Keratinocyte (primary cell): ENCODE data around the gene SCYGR2. TPM values are rescaled to one million over a fixed set of nuclear protein-coding genes. Genes with fewer than 3 reads are reported as not detected.

Source experiments
- DNase-seq: peaks from one replicate; pipeline ENCODE4 v3.0.0-alpha.2; 2011; ENCODE audit warnings: low read depth, missing footprints, low spot score
- FAIRE-seq: peaks from 2 replicates; lab custom pipeline; 2011; peaks lifted over from hg19 to GRCh38; lab: Jason Lieb, UNC
- H2AFZ ChIP-seq: 2 replicates; pipeline ENCODE4 v1.6.0; 2012; ENCODE audit warnings: low read length, control low read depth, inconsistent platforms; ENCODE audit not compliant: control insufficient read depth
- H3K27ac ChIP-seq: 2 replicates; pipeline ENCODE4 v1.5.1; 2011; ENCODE audit warnings: low read length; ENCODE audit not compliant: control insufficient read depth, insufficient read depth
- H3K27me3 ChIP-seq: 3 replicates; pipeline ENCODE4 v1.6.0; 2011; ENCODE audit warnings: low read length; ENCODE audit not compliant: control insufficient read depth, insufficient read depth; ENCODE audit errors: extremely low read depth
- H3K36me3 ChIP-seq, 2 experiments: 2 replicates in 1 of 2; 3 replicates in 1 of 2; pipeline ENCODE4 v1.5.1; 2011; ENCODE audit warnings: low read length in 2 of 2, mild to moderate bottlenecking in 1 of 2; ENCODE audit not compliant: control insufficient read depth in 2 of 2, insufficient read depth in 2 of 2; ENCODE audit errors: extremely low read depth in 1 of 2
- H3K4me1 ChIP-seq: 3 replicates; pipeline ENCODE4 v1.5.1; 2011; ENCODE audit warnings: low read length; ENCODE audit not compliant: control insufficient read depth, insufficient read depth; ENCODE audit errors: extremely low read depth
- H3K4me2 ChIP-seq: 3 replicates; pipeline ENCODE4 v1.6.0; 2011; ENCODE audit warnings: low read depth, low read length; ENCODE audit not compliant: control insufficient read depth, insufficient read depth; ENCODE audit errors: extremely low read depth
- H3K4me3 ChIP-seq, 3 experiments: fragments of 200-600 bp in 1 of 3; sonication (generic) in 1 of 3; 2 replicates in 2 of 3; 3 replicates in 1 of 3; pipeline ENCODE4 v1.5.1; 2011 to 2016; ENCODE audit warnings: low read length in 3 of 3, mild to moderate bottlenecking in 3 of 3, control low read depth in 2 of 3, inconsistent platforms in 1 of 3, low read depth in 1 of 3, mixed read lengths in 1 of 3, mixed run types in 1 of 3, moderate library complexity in 1 of 3; ENCODE audit not compliant: control insufficient read depth in 2 of 3, insufficient read depth in 2 of 3; ENCODE audit errors: extremely low read depth in 1 of 3
- H3K79me2 ChIP-seq: 2 replicates; pipeline ENCODE4 v1.6.0; 2012; ENCODE audit warnings: low read length; ENCODE audit not compliant: control insufficient read depth, insufficient read depth
- H3K9ac ChIP-seq: 3 replicates; pipeline ENCODE4 v1.6.0; 2011; ENCODE audit warnings: low read length; ENCODE audit not compliant: control insufficient read depth, insufficient read depth; ENCODE audit errors: extremely low read depth
- H3K9me1 ChIP-seq: 3 replicates; pipeline ENCODE4 v1.6.0; 2011; ENCODE audit warnings: low read length; ENCODE audit not compliant: control insufficient read depth, insufficient read depth; ENCODE audit errors: extremely low read depth
- H3K9me3 ChIP-seq: 2 replicates; pipeline ENCODE4 v1.5.1; 2012; ENCODE audit warnings: low read depth, low read length; ENCODE audit not compliant: control insufficient read depth
- H4K20me1 ChIP-seq: 3 replicates; pipeline ENCODE4 v1.6.0; 2011; ENCODE audit warnings: low read length; ENCODE audit not compliant: control insufficient read depth, insufficient read depth; ENCODE audit errors: extremely low read depth
- CTCF ChIP-seq, 3 experiments: IDR thresholded peaks in 1 of 3; conservative IDR thresholded peaks in 1 of 3; optimal IDR thresholded peaks in 1 of 3; 2 replicates in 2 of 3; 3 replicates in 1 of 3; pipeline versions ENCODE3 to v1.5.1; 2011; ENCODE audit warnings: low read length in 3 of 3, mild to moderate bottlenecking in 3 of 3, moderate library complexity in 2 of 3, control low read depth in 1 of 3, inconsistent platforms in 1 of 3; ENCODE audit not compliant: insufficient read depth in 2 of 3; ENCODE audit errors: extremely low read depth in 1 of 3
- EZH2 ChIP-seq: IDR thresholded peaks from one replicate; pipeline ENCODE4 v1.6.1; 2012; ENCODE audit warnings: inconsistent platforms, mild to moderate bottlenecking, low read length, moderate library complexity
- dilution Hi-C: fragments of 300-500 bp; cut with MboI; formaldehyde crosslinking; loops from one replicate; pipeline ENCODE4 v1.7.0; 2020; ENCODE audit warnings: low sequenced_read_pairs; ENCODE audit not compliant: extremely low pct_ligation_motif_present
- polyA plus RNA-seq, 5 experiments: library from polyadenylated mRNA; depleted of rRNA in 3 of 5; stranded (reverse) in 3 of 5; stranded (forward) in 1 of 5; unstranded in 1 of 5; fragments of >200 nt; gene quantifications; 1 replicate in 1 of 5; 2 replicates in 3 of 5; 3 replicates in 1 of 5; pipeline versions ENCODE4 v1.2.1 to v1.2.3, GENCODE V29; 2011 to 2012; ENCODE audit warnings: missing spikeins in 2 of 5, low read depth in 1 of 5, low replicate concordance in 1 of 5

SCYGR2 gene
- polyA plus RNA-seq, 1 donor (not counting 4 experiments of a cell fraction or from before 2014, with no cell fraction given) = not detected

DNA sequence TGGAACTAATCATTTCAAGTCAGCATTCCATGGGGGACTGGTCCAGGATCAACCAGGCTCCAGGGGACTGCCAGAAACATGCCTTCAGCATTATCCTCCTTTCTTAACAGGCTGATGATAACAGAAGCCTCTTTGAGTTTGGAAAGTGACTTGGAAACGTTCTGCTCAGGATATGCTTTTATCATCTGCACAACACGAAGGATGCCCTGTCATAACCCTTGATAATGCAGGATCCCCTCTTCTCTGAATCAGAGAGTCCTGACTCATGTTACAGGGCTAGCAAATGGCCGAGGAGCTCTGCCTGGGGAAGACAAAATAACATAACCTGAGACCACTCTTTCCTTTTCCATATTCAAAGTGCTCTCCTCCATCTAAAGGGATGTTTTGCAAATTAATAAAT, 9.2 kb downstream of the SCYGR2 start:
- FAIRE-seq (no peak), DNase-seq (no peak)
- dilution Hi-C loops = no loop called here
- no peak overlapping the region for H3K4me2 ChIP-seq
- H3K9ac ChIP-seq = no peak overlapping the region
- no peaks in the 10 kb centered on the region for H3K27me3 ChIP-seq
- H3K79me2 ChIP-seq = no peaks in the 10 kb centered on the region
- H3K4me1 ChIP-seq = no peaks in the 10 kb centered on the region
- H3K27ac ChIP-seq = no peak overlapping the region
- TF ChIP-seq CTCF (optimal IDR thresholded peaks at IDR 0.05 in 1 of 3, IDR thresholded peaks at IDR 0.05 in 1 of 3, conservative IDR thresholded peaks at IDR 0.05 in 1 of 3; ENCODE audit: extremely low read depth in 1 of 3, insufficient read depth in 2 of 3, low read length in 3 of 3) (no peak), EZH2 (no peak)
- no peaks in the 10 kb centered on the region for H3K9me3 ChIP-seq
- H3K9me1 ChIP-seq = no peaks in the 10 kb centered on the region
- H3K36me3 ChIP-seq = no peaks in the 10 kb centered on the region
- H3K4me3 ChIP-seq = no peak overlapping the region
- no peak overlapping the region for H2AFZ ChIP-seq
- H4K20me1 ChIP-seq = no peaks in the 10 kb centered on the region

- no peak overlapping the region for H3K4me3 ChIP-seq
- dilution Hi-C loops = no loop called here
- no peaks in the 10 kb centered on the region for H3K79me2 ChIP-seq
- DNase-seq (no peak), FAIRE-seq (no peak)
- H3K4me1 ChIP-seq = no peaks in the 10 kb centered on the region
- H2AFZ ChIP-seq = no peak overlapping the region
- TF ChIP-seq EZH2 (no peak), CTCF (optimal IDR thresholded peaks at IDR 0.05 in 1 of 3, IDR thresholded peaks at IDR 0.05 in 1 of 3, conservative IDR thresholded peaks at IDR 0.05 in 1 of 3; ENCODE audit: extremely low read depth in 1 of 3, insufficient read depth in 2 of 3, low read length in 3 of 3) (no peak)
- no peak overlapping the region for H3K9ac ChIP-seq
- no peaks in the 10 kb centered on the region for H3K9me1 ChIP-seq
- no peaks in the 10 kb centered on the region for H3K36me3 ChIP-seq
- H3K4me2 ChIP-seq = no peak overlapping the region
- no peaks in the 10 kb centered on the region for H4K20me1 ChIP-seq
- no peaks in the 10 kb centered on the region for H3K27me3 ChIP-seq
- H3K27ac ChIP-seq = no peak overlapping the region
- H3K9me3 ChIP-seq = no peaks in the 10 kb centered on the region
Measured at GRCh38 chr2:227608561-227609338, 10.1 kb downstream of the SCYGR2 start.
